Fibroblast of the aortic adventitia (primary cell): Measurements from ENCODE around the gene MAP3K4. TPM values are rescaled to one million over a fixed set of nuclear protein-coding genes. Genes with fewer than 3 reads are reported as not detected.

Experiments
- DNase-seq: peaks from one replicate; pipeline ENCODE4 v3.0.0-alpha.2; 2010; ENCODE audit warnings: low read depth
- H3K4me3 ChIP-seq: 2 replicates; pipeline ENCODE4 v1.5.1; 2011; ENCODE audit warnings: low read depth, mild to moderate bottlenecking, control low read depth, low read length, moderate library complexity
- total RNA-seq: library from RNA; depleted of rRNA; stranded (reverse); fragments of >200 nt; gene quantifications from 2 replicates; pipeline ENCODE4 v1.2.3, GENCODE V29; 2012; ENCODE audit warnings: low replicate concordance
- TF ChIP-seq, protein P1 (sequence below): IDR thresholded peaks from 2 replicates; pipeline ENCODE4 v1.5.1; 2011; ENCODE audit warnings: mild to moderate bottlenecking, low read length, control low read depth, inconsistent platforms; ENCODE audit not compliant: insufficient read depth

MAP3K4 gene
- total RNA-seq, 1 donor = 25.0 TPM

DNA sequence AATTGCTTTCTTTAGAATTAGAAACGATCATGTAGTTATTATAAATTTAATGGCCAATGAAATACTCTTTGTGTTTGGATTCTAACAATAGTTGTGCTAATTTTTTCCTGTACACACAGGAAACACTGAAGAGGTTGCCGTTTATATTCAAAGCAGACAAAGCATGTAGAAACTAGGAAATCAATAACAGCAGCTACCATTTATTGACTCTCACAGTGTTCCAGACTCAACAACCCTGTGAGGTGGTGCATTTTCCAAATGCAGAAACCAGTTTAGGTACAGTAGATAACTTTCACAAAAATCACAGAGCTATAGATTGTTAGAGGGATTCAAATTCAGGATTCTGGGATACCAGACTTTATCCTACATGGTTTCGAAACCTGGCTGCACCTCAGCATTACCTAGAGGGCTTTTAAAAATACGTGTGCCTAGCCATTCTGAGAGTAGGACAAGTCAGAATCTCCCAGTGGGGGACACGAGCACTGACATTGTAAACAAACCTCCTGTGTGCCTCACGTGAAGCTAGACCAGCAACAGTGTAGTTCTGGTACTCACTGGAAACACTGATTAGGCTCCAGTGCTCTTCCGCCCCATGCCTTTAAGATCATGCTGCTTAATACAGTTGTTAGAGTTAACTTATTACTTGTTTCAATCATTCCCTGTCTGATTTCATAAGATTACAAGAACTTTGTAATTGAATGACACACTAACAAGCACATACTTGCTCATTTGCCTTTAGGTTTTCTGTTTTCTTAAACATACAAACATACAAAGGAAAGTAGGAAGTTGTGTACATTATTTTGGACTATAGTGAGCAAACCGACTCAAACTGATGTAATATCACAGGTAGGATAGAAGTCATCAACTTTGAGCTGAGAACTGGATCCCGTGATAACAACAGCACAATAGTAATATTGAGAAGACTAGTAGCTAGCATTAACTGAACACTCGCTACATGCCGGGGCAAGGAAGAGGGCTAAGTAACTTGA is 65.8 kb downstream of the MAP3K4 start:
- no peak for DNase-seq
- TF ChIP-seq, protein P1, sequence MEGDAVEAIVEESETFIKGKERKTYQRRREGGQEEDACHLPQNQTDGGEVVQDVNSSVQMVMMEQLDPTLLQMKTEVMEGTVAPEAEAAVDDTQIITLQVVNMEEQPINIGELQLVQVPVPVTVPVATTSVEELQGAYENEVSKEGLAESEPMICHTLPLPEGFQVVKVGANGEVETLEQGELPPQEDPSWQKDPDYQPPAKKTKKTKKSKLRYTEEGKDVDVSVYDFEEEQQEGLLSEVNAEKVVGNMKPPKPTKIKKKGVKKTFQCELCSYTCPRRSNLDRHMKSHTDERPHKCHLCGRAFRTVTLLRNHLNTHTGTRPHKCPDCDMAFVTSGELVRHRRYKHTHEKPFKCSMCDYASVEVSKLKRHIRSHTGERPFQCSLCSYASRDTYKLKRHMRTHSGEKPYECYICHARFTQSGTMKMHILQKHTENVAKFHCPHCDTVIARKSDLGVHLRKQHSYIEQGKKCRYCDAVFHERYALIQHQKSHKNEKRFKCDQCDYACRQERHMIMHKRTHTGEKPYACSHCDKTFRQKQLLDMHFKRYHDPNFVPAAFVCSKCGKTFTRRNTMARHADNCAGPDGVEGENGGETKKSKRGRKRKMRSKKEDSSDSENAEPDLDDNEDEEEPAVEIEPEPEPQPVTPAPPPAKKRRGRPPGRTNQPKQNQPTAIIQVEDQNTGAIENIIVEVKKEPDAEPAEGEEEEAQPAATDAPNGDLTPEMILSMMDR = no peak
- H3K4me3 ChIP-seq = no peak overlapping the region

DNA sequence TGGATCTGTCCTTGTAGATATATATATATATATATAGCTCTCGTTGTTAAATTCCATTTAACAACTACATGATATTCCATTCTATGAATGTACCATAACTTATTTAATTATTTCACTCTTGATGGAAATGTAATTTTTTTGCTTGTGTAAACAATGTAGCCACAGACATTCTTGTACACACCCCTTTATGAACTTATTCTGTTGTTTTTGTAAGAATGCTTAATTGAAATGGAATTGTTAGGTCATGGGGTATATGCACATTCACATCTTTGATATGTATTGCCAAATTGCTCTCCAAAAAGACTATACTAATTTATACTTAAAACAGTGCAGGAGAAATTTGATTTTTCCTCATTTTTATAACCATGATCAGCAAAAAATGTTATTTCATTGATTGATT is 67.2 kb downstream of the MAP3K4 start:
- TF ChIP-seq, protein P1 = no peak
- no peak for DNase-seq

DNA sequence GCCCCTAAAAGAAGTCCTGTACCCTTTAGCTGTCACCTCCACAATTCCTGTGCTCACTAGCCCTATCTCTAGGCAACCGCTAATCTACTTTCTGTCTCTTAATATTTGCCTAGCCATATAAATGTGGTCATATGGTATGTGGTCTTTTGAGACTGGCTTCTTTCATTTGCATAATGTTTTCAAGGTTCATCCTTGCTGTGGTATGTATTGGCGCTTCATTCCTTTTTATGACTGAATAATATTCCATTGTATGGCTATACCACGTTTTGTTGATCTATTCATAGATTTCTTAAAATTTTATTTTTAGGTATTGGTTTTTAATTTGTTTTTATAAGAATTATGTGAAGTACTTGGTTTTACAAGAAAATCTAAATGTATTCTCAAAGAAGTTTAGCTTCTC is 70.0 kb downstream of the MAP3K4 start:
- DNase-seq = no peak
- H3K4me3 ChIP-seq = no peak overlapping the region
- TF ChIP-seq, protein P1 = no peak

More for the DNA sequence above, 67.2 kb downstream of the MAP3K4 start:
- no peak overlapping the region for H3K4me3 ChIP-seq

DNA sequence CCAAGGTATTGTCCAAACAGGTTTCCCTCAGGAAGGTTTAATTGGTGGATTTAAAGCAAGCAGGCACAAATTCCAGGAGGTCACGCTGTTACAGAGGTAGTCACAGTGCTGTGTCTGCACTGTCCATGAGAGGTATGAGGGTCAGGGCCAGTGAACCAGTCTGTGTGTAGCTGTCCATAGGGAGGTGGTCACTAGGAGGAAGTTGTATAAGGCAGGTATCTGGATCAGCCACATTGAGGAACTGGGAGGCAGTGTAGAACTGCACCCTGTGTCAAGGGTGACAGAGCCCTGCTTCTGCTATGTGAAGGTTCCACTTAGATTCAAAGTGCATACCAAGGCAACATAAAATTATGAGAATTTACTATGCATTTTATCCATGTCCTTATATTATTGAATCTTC is 73.3 kb downstream of the MAP3K4 start:
- H3K4me3 ChIP-seq = no peak overlapping the region
- TF ChIP-seq, protein P1 = no peak
- no peak for DNase-seq

DNA sequence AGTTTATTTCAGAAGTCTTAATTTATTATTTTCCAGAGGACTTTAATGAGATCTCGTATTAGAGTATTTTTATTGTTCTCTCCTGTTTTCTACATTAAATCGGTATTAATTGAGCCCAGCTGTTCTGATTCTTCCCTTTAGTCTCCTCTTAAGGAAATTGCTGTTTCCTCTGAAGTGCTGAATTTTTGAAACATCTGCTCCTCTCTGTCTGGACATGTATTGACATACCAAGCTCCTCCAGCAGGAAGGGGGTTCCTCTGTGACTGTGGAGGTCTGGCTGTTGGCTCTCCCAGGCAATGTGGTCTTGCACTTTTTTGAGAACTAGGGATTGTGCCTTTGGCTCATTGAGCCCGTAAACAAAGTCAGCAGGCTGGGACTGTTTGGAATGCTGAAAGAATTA is 74.9 kb downstream of the MAP3K4 start:
- no peak for DNase-seq
- no peak overlapping the region for H3K4me3 ChIP-seq
- TF ChIP-seq, protein P1 = no peak

DNA sequence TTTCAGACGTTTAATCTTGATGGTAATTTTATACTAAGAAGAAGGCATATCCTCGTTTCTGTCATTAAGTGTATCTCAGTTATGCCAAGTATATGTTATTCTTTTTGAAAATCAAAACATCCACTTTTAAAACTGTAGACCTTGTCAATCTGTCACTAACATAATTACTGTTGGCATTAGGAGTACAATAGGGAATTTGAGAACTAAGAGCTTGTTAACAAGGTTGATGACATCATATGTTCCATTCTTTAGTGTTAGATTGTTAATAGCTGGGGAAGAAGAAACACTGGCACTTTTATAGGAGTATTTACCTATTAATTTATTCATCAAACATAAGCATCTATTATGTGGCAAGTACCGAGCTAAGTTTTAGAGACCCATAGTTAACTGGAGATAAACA is 76.2 kb downstream of the MAP3K4 start:
- TF ChIP-seq, protein P1 = no peak
- DNase-seq = no peak

More for the DNA sequence above, 76.2 kb downstream of the MAP3K4 start:
- no peak overlapping the region for H3K4me3 ChIP-seq
